MM.1S (cell line): Measurements from ENCODE around the gene ABCC12.

Experiments
- CTCF ChIP-seq: fragments of 300-600 bp; sonication (generic); IDR thresholded peaks from 2 replicates; pipeline ENCODE4 v1.5.1; 2016; ENCODE audit warnings: antibody characterized with exemption, low read length, mixed read lengths
- EZH2 ChIP-seq: fragments of 300-600 bp; sonication (generic); optimal IDR thresholded peaks from 2 replicates; pipeline ENCODE3; 2017; ENCODE audit warnings: low read depth, mild to moderate bottlenecking, antibody characterized with exemption, low read length, mixed read lengths

- TF ChIP-seq CTCF = no peak
- no peak for TF ChIP-seq EZH2
These were observed 25.9 kb downstream of the ABCC12 start for GRCh38 chr16:48129926-48130325.
